ENCODE measurements around the gene ADAMTS18. TPM values are rescaled to one million over a fixed set of nuclear protein-coding genes. Genes with fewer than 3 reads are reported as not detected.

Gene ADAMTS18
- total RNA-seq, 1 experiment from 2014 or later: not detected

DNA sequence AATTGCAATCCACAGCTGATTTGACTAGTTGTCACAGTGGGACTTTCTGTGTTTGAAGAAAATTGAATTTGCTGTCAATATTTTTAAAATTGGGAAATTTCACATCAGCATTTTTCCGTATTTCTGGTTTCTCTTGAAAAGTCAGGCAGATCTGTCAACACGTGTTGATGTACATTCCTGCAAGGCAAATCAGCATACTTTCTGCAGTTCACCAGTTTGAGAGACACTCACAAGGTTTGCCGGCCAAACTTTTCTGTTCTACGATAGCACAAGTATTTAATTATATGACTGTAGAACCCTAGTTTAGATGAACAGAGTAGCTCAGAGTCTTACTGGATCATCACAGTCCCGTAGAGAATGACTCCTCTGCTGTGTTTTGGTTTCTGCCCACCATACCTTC, 102.0 kb downstream of the ADAMTS18 start:
- TF ChIP-seq EZH2 (IDR thresholded peaks at IDR 0.05; ENCODE audit: borderline replicate concordance, low read depth, low read length, poor library complexity, severe bottlenecking): no peak
- TF ChIP-seq, protein P1, sequence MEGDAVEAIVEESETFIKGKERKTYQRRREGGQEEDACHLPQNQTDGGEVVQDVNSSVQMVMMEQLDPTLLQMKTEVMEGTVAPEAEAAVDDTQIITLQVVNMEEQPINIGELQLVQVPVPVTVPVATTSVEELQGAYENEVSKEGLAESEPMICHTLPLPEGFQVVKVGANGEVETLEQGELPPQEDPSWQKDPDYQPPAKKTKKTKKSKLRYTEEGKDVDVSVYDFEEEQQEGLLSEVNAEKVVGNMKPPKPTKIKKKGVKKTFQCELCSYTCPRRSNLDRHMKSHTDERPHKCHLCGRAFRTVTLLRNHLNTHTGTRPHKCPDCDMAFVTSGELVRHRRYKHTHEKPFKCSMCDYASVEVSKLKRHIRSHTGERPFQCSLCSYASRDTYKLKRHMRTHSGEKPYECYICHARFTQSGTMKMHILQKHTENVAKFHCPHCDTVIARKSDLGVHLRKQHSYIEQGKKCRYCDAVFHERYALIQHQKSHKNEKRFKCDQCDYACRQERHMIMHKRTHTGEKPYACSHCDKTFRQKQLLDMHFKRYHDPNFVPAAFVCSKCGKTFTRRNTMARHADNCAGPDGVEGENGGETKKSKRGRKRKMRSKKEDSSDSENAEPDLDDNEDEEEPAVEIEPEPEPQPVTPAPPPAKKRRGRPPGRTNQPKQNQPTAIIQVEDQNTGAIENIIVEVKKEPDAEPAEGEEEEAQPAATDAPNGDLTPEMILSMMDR (conservative IDR thresholded peaks at IDR 0.05; ENCODE audit: low read depth, low read length): no peak
- CTCF ChIA-PET: no interaction called here

GRCh38 chr16:77331802-77332586, 102.8 kb downstream of the ADAMTS18 start:
- BruUV-seq (replicated peaks): no TSS peak
- POLR2A ChIA-PET (ENCODE audit: low non-redundant PET): no interaction called here

More for the DNA sequence above, 102.0 kb downstream of the ADAMTS18 start:
- H3K4me1 ChIP-seq (ENCODE audit: insufficient read depth, low read length, poor library complexity, severe bottlenecking): no peaks in the 10 kb centered on the region
- H3K27me3 ChIP-seq (replicated peaks; ENCODE audit: insufficient read depth, low read depth, low read length, poor library complexity): peaks cover 11% of the 10 kb centered on the region
- H3K9me3 ChIP-seq (ENCODE audit: low read depth, low read length, poor library complexity, severe bottlenecking): no peaks in the 10 kb centered on the region
- DNase-seq (ENCODE audit: low spot score): no peak
- BruUV-seq (replicated peaks): no TSS peak
- POLR2A ChIA-PET (ENCODE audit: low non-redundant PET): no interaction called here
- H3K27ac ChIP-seq (ENCODE audit: low read depth, low read length, poor library complexity, severe bottlenecking): no peak overlapping the region
- no peaks in the 10 kb centered on the region for H3K36me3 ChIP-seq (ENCODE audit: insufficient read depth, low read length, poor library complexity, severe bottlenecking)
- no peak overlapping the region for H3K4me3 ChIP-seq (ENCODE audit: low read depth, low read length, poor library complexity, severe bottlenecking)
- intact Hi-C loops (cut with micrococcal nuclease; ENCODE audit: unreplicated experiment): no loop called here

GRCh38 chr16:77331043-77331442, 103.8 kb downstream of the ADAMTS18 start:
- POLR2A ChIA-PET (ENCODE audit: low non-redundant PET): no interaction called here
- no peak overlapping the region for H3K4me3 ChIP-seq (ENCODE audit: low read depth, low read length, poor library complexity, severe bottlenecking)
- peaks cover 6% of the 10 kb centered on the region for H3K27me3 ChIP-seq (replicated peaks; ENCODE audit: insufficient read depth, low read depth, low read length, poor library complexity)
- CTCF ChIA-PET: no interaction called here
- intact Hi-C loops (cut with micrococcal nuclease; ENCODE audit: unreplicated experiment): no loop called here
- no peak overlapping the region for H3K27ac ChIP-seq (ENCODE audit: low read depth, low read length, poor library complexity, severe bottlenecking)
- DNase-seq (ENCODE audit: low spot score): no peak
- no peaks in the 10 kb centered on the region for H3K36me3 ChIP-seq (ENCODE audit: insufficient read depth, low read length, poor library complexity, severe bottlenecking)
- no peaks in the 10 kb centered on the region for H3K9me3 ChIP-seq (ENCODE audit: low read depth, low read length, poor library complexity, severe bottlenecking)
- BruUV-seq (replicated peaks): no TSS peak
- no peaks in the 10 kb centered on the region for H3K4me1 ChIP-seq (ENCODE audit: insufficient read depth, low read length, poor library complexity, severe bottlenecking)
- TF ChIP-seq, protein P1 (conservative IDR thresholded peaks at IDR 0.05; ENCODE audit: low read depth, low read length): no peak
- no peak for TF ChIP-seq EZH2 (IDR thresholded peaks at IDR 0.05; ENCODE audit: borderline replicate concordance, low read depth, low read length, poor library complexity, severe bottlenecking)

More at GRCh38 chr16:77331802-77332586, 102.8 kb downstream of the ADAMTS18 start:
- no peaks in the 10 kb centered on the region for H3K4me1 ChIP-seq (ENCODE audit: insufficient read depth, low read length, poor library complexity, severe bottlenecking)
- intact Hi-C loops (cut with micrococcal nuclease; ENCODE audit: unreplicated experiment): no loop called here
- no peak for DNase-seq (ENCODE audit: low spot score)
- no peaks in the 10 kb centered on the region for H3K36me3 ChIP-seq (ENCODE audit: insufficient read depth, low read length, poor library complexity, severe bottlenecking)
- no peak for TF ChIP-seq EZH2 (IDR thresholded peaks at IDR 0.05; ENCODE audit: borderline replicate concordance, low read depth, low read length, poor library complexity, severe bottlenecking)
- TF ChIP-seq, protein P1 (conservative IDR thresholded peaks at IDR 0.05; ENCODE audit: low read depth, low read length): no peak
- H3K4me3 ChIP-seq (ENCODE audit: low read depth, low read length, poor library complexity, severe bottlenecking): no peak overlapping the region
- CTCF ChIA-PET: no interaction called here
- peaks cover 10% of the 10 kb centered on the region for H3K27me3 ChIP-seq (replicated peaks; ENCODE audit: insufficient read depth, low read depth, low read length, poor library complexity)
- no peak overlapping the region for H3K27ac ChIP-seq (ENCODE audit: low read depth, low read length, poor library complexity, severe bottlenecking)
- H3K9me3 ChIP-seq (ENCODE audit: low read depth, low read length, poor library complexity, severe bottlenecking): no peaks in the 10 kb centered on the region

Data from A673 (cell line).